CD14-positive monocyte (primary cell): Measurements from ENCODE around the gene ARHGAP11A. TPM values are rescaled to one million over a fixed set of nuclear protein-coding genes. Genes with fewer than 3 reads are reported as not detected.
A peak's percentile ranks its signal among the peaks of the same experiment; 100 is the strongest.

Experiments used
- DNase-seq, 3 donors: peaks; one replicate each; pipeline ENCODE4 v3.0.0-alpha.2; 2011 to 2022
- H2AFZ ChIP-seq: 2 replicates; pipeline ENCODE4 v1.6.0; 2012; ENCODE audit warnings: mild to moderate bottlenecking, low read depth, low read length, inconsistent platforms; ENCODE audit not compliant: insufficient read depth, poor library complexity, severe bottlenecking
- H3K27ac ChIP-seq, 2 donors: 1 replicate in 1 of 2; 2 replicates in 1 of 2; pipeline ENCODE4 v1.5.1; 2012 to 2013; ENCODE audit warnings: low read length in 2 of 2, control low read depth in 1 of 2, inconsistent platforms in 1 of 2, low read depth in 1 of 2, mild to moderate bottlenecking in 1 of 2
- H3K27me3 ChIP-seq, 2 donors: one replicate each; pipeline versions ENCODE4 v1.6.0 to v1.6.1; 2011 to 2013; ENCODE audit warnings: low read length in 2 of 2; ENCODE audit not compliant: control insufficient read depth in 2 of 2, insufficient read depth in 2 of 2
- H3K36me3 ChIP-seq, 2 donors: replicated peaks in 1 of 2; 1 replicate in 1 of 2; 2 replicates in 1 of 2; pipeline versions ENCODE4 v1.5.1 to v1.6.1; 2012 to 2013; ENCODE audit warnings: low read length in 2 of 2, control low read depth in 1 of 2, inconsistent platforms in 1 of 2, mild to moderate bottlenecking in 1 of 2; ENCODE audit not compliant: insufficient read depth in 2 of 2, control insufficient read depth in 1 of 2
- H3K4me1 ChIP-seq, 2 donors: 1 replicate in 1 of 2; 2 replicates in 1 of 2; pipeline versions ENCODE4 v1.5.1 to v1.6.1; 2012 to 2013; ENCODE audit warnings: low read length in 2 of 2, control low read depth in 1 of 2, inconsistent platforms in 1 of 2, mild to moderate bottlenecking in 1 of 2, moderate library complexity in 1 of 2; ENCODE audit not compliant: insufficient read depth in 2 of 2, control insufficient read depth in 1 of 2
- H3K4me2 ChIP-seq: replicated peaks from 2 replicates; pipeline ENCODE3; 2012; ENCODE audit warnings: low read length, moderate library complexity, mild to moderate bottlenecking; ENCODE audit not compliant: poor library complexity, severe bottlenecking; ENCODE audit errors: extremely low read depth
- H3K4me3 ChIP-seq, 3 experiments: fragments of 200-600 bp in 1 of 3; sonication (generic) in 1 of 3; replicated peaks in 1 of 3; 1 replicate in 2 of 3; 2 replicates in 1 of 3; pipeline ENCODE4 v1.5.1; 2011 to 2013; ENCODE audit warnings: low read length in 3 of 3, mild to moderate bottlenecking in 3 of 3, control low read depth in 2 of 3, low read depth in 2 of 3, inconsistent platforms in 1 of 3, moderate library complexity in 1 of 3
- H3K79me2 ChIP-seq: 2 replicates; pipeline ENCODE4 v1.6.0; 2012; ENCODE audit warnings: mild to moderate bottlenecking, control low read depth, inconsistent platforms, low read length, moderate library complexity; ENCODE audit not compliant: insufficient read depth
- H3K9ac ChIP-seq: 2 replicates; pipeline ENCODE4 v1.6.0; 2017; ENCODE audit warnings: low read length, mild to moderate bottlenecking; ENCODE audit not compliant: insufficient read depth, poor library complexity, severe bottlenecking
- H3K9me3 ChIP-seq, 2 donors: replicated peaks in 1 of 2; 1 replicate in 1 of 2; 2 replicates in 1 of 2; pipeline versions ENCODE4 v1.5.1 to v1.6.1; 2012 to 2013; ENCODE audit warnings: low read length in 2 of 2, control low read depth in 1 of 2; ENCODE audit not compliant: control insufficient read depth in 1 of 2, insufficient read depth in 1 of 2
- H4K20me1 ChIP-seq: 2 replicates; pipeline ENCODE4 v1.6.0; 2012; ENCODE audit warnings: mild to moderate bottlenecking, low read length, control low read depth, moderate library complexity; ENCODE audit not compliant: insufficient read depth
- H3K27ac Mint-ChIP-seq, 7 donors: one replicate each; pipeline ENCODE4 v1.8.0; 2020; ENCODE audit warnings: mild to moderate bottlenecking in 7 of 7, mixed read lengths in 7 of 7, moderate library complexity in 6 of 7, inconsistent platforms in 2 of 7
- H3K27me3 Mint-ChIP-seq, 3 donors: one replicate each; pipeline ENCODE4 v1.8.0; 2021 to 2022; ENCODE audit warnings: low read depth in 3 of 3, mild to moderate bottlenecking in 3 of 3, mixed read lengths in 3 of 3, moderate library complexity in 3 of 3, inconsistent platforms in 1 of 3
- H3K36me3 Mint-ChIP-seq, 2 donors: one replicate each; pipeline ENCODE4 v1.8.0; 2020; ENCODE audit warnings: mixed read lengths in 2 of 2, inconsistent platforms in 1 of 2, mild to moderate bottlenecking in 1 of 2
- H3K4me1 Mint-ChIP-seq: one replicate; pipeline ENCODE4 v1.8.0; 2020; ENCODE audit warnings: mild to moderate bottlenecking, mixed read lengths
- H3K4me3 Mint-ChIP-seq, 2 donors: one replicate each; pipeline ENCODE4 v1.8.0; 2020; ENCODE audit warnings: mild to moderate bottlenecking in 2 of 2, mixed read lengths in 2 of 2, moderate library complexity in 1 of 2
- H3K9me3 Mint-ChIP-seq, 7 donors: one replicate each; pipeline ENCODE4 v1.8.0; 2020 to 2022; ENCODE audit warnings: mixed read lengths in 7 of 7, mild to moderate bottlenecking in 6 of 7, moderate library complexity in 6 of 7, inconsistent platforms in 2 of 7
- CTCF ChIP-seq: fragments of 200-600 bp; IDR thresholded peaks from one replicate; pipeline ENCODE4 v1.8.0; 2022; ENCODE audit warnings: antibody characterized with exemption, mild to moderate bottlenecking
- WGBS: methylation state at CpG from one replicate; pipeline ENCODE4 v1.1.5; 2013; ENCODE audit warnings: missing lambda C conversion rate; ENCODE audit not compliant: insufficient coverage; 5-methylcytosine and 5-hydroxymethylcytosine counted together
- intact Hi-C, 2 donors: fragments of 100-400 bp; cut with micrococcal nuclease; formaldehyde crosslinking; loops; one replicate each; pipeline versions ENCODE4 v1.15.0 to v1.15.1; 2023
- polyA plus RNA-seq, 3 donors: library from polyadenylated mRNA; depleted of rRNA in 1 of 3; unstranded in 2 of 3; stranded (reverse) in 1 of 3; fragments of 300-500 nt in 2 of 3; fragments of >200 nt in 1 of 3; fragmentation: Illumina TruSeq in 2 of 3; gene quantifications; 1 replicate in 2 of 3; 2 replicates in 1 of 3; pipeline ENCODE4 v1.2.3, GENCODE V29; 2012 to 2021

ARHGAP11A gene
- polyA plus RNA-seq, 3 donors, result 0.91 to 1.6 (median 1.4) TPM

- 20% methylated on average over 1 of the region's 6 CpGs for WGBS
- TF ChIP-seq CTCF, result no peak
- no peak overlapping the region for H3K4me3 Mint-ChIP-seq
- intact Hi-C loops, result no loop called here
- H3K9me3 Mint-ChIP-seq, result peaks cover 0 to 1% (median 0%) of the 10 kb centered on the region in 7 donors
- H3K27ac ChIP-seq, result peak overlapping the region in 1 of 2 donors; percentile 28
- no peaks in the 10 kb centered on the region for H3K27me3 ChIP-seq
- no peak overlapping the region for H3K4me3 ChIP-seq
- H3K79me2 ChIP-seq, result no peaks in the 10 kb centered on the region
- no peaks in the 10 kb centered on the region for H3K9me3 ChIP-seq
- no peaks in the 10 kb centered on the region for H4K20me1 ChIP-seq
- H3K9ac ChIP-seq, result no peak overlapping the region
- peaks cover 2 to 5% (median 3%) of the 10 kb centered on the region in 3 donors for H3K27me3 Mint-ChIP-seq
- peak overlapping the region in 3 of 7 donors; percentile 5 to 66 (median 62) for H3K27ac Mint-ChIP-seq
- no peak overlapping the region for H3K4me2 ChIP-seq
- H3K4me1 ChIP-seq, result peaks cover 0 to 7% of the 10 kb centered on the region in 2 donors
- H3K4me1 Mint-ChIP-seq, result peaks cover 6% of the 10 kb centered on the region
- no peaks in the 10 kb centered on the region for H3K36me3 ChIP-seq
- no peak overlapping the region for H2AFZ ChIP-seq
- peak; percentile 40 to 71 (median 69) for DNase-seq
- H3K36me3 Mint-ChIP-seq, result peaks cover 0 to 15% of the 10 kb centered on the region in 2 donors
Observed at GRCh38 chr15:32675466-32675865, 60.2 kb downstream of the ARHGAP11A start.

GRCh38 chr15:32676169-32676568 is 60.9 kb downstream of the ARHGAP11A start:
- peaks cover 0 to 1% (median 0%) of the 10 kb centered on the region in 7 donors for H3K9me3 Mint-ChIP-seq

More at GRCh38 chr15:32676169-32676568, 60.9 kb downstream of the ARHGAP11A start:
- no peaks in the 10 kb centered on the region for H3K79me2 ChIP-seq
- WGBS, result no CpG with 5 or more reads among the region's 2 CpGs
- no peaks in the 10 kb centered on the region for H4K20me1 ChIP-seq
- H2AFZ ChIP-seq, result no peak overlapping the region
- TF ChIP-seq CTCF, result no peak
- H3K27ac ChIP-seq, result no peak overlapping the region
- Mint-ChIP-seq H3K27ac (no peak overlapping the region), H3K4me1 (peaks cover 6% of the 10 kb centered on the region), H3K36me3 (peaks cover 0 to 16% of the 10 kb centered on the region in 2 donors), H3K4me3 (no peak overlapping the region), H3K27me3 (peaks cover 2 to 5% (median 3%) of the 10 kb centered on the region in 3 donors)
- H3K4me2 ChIP-seq, result no peak overlapping the region
- DNase-seq, result no peak
- no peak overlapping the region for H3K9ac ChIP-seq
- no peaks in the 10 kb centered on the region for H3K36me3 ChIP-seq
- no peak overlapping the region for H3K4me3 ChIP-seq
- H3K9me3 ChIP-seq, result no peaks in the 10 kb centered on the region
- intact Hi-C loops, result no loop called here
- H3K27me3 ChIP-seq, result no peaks in the 10 kb centered on the region
- peaks cover 0 to 7% of the 10 kb centered on the region in 2 donors for H3K4me1 ChIP-seq
